ENCODE data around the gene SLIT1.

DNA sequence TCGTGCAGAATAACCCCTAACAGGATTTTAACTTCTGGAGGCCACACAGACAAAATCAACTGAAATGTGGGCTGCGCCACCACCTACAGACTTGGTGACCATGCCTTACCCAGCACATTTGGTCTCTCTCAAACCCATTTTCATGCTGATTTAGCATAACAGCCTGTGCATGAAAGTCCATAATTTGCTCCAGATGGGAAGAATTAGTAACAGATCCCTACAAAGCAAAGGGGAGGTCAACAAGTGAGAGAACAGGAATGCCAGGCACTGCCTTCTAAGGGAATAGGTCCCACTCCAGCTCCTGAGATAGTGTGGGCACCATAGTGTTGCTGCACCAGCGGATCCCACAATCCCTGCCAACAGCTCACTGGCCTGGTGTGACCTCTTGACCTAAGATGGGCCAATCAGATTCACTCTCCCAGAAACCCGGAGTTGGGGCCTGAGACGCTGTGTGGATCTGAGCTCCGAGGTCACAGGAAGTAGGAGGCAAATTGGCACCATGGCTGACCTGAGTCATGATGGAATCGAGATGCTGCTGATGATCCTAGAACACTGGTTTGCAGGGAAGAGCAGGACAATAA, 32.4 kb downstream of the SLIT1 start:
- no peak for TF ChIP-seq EZH2 (IDR thresholded peaks at IDR 0.05; ENCODE audit: low read depth, low read length, severe bottlenecking)
- TF ChIP-seq, protein P1, sequence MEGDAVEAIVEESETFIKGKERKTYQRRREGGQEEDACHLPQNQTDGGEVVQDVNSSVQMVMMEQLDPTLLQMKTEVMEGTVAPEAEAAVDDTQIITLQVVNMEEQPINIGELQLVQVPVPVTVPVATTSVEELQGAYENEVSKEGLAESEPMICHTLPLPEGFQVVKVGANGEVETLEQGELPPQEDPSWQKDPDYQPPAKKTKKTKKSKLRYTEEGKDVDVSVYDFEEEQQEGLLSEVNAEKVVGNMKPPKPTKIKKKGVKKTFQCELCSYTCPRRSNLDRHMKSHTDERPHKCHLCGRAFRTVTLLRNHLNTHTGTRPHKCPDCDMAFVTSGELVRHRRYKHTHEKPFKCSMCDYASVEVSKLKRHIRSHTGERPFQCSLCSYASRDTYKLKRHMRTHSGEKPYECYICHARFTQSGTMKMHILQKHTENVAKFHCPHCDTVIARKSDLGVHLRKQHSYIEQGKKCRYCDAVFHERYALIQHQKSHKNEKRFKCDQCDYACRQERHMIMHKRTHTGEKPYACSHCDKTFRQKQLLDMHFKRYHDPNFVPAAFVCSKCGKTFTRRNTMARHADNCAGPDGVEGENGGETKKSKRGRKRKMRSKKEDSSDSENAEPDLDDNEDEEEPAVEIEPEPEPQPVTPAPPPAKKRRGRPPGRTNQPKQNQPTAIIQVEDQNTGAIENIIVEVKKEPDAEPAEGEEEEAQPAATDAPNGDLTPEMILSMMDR (IDR thresholded peaks at IDR 0.05; ENCODE audit: control extremely low read depth in 1 of 3, insufficient read depth in 1 of 3, low read depth in 1 of 3, low read length in 3 of 3), result no peak
- no peak for TF ChIP-seq CREB1 (IDR thresholded peaks at IDR 0.05)
- no peak for TF ChIP-seq RNF2 (IDR thresholded peaks at IDR 0.05; ENCODE audit: borderline replicate concordance, low read depth, low read length, missing control alignments, poor library complexity, severe bottlenecking)
- no peak for TF ChIP-seq CHD1 (IDR thresholded peaks at IDR 0.05; ENCODE audit: low read depth, low read length)
- no peak for TF ChIP-seq TAF1 (IDR thresholded peaks at IDR 0.05; ENCODE audit: low read depth, low read length)
- no peak for TF ChIP-seq MAFK (IDR thresholded peaks at IDR 0.05; ENCODE audit: low read depth, low read length)
- no peak for TF ChIP-seq CHD2 (IDR thresholded peaks at IDR 0.05; ENCODE audit: low read length)
- TF ChIP-seq TBP (IDR thresholded peaks at IDR 0.05; ENCODE audit: low read depth, low read length), result no peak
- TF ChIP-seq HDAC2 (IDR thresholded peaks at IDR 0.05; ENCODE audit: borderline replicate concordance in 1 of 2, low read depth in 2 of 2, low read length in 2 of 2), result no peak
- no peak for TF ChIP-seq CEBPB (IDR thresholded peaks at IDR 0.05; ENCODE audit: low read depth, low read length)
- TF ChIP-seq POLR2A (IDR thresholded peaks at IDR 0.05; ENCODE audit: control extremely low read depth in 1 of 2, low read depth in 2 of 2, low read length in 2 of 2), result no peak
- TF ChIP-seq, protein P2, sequence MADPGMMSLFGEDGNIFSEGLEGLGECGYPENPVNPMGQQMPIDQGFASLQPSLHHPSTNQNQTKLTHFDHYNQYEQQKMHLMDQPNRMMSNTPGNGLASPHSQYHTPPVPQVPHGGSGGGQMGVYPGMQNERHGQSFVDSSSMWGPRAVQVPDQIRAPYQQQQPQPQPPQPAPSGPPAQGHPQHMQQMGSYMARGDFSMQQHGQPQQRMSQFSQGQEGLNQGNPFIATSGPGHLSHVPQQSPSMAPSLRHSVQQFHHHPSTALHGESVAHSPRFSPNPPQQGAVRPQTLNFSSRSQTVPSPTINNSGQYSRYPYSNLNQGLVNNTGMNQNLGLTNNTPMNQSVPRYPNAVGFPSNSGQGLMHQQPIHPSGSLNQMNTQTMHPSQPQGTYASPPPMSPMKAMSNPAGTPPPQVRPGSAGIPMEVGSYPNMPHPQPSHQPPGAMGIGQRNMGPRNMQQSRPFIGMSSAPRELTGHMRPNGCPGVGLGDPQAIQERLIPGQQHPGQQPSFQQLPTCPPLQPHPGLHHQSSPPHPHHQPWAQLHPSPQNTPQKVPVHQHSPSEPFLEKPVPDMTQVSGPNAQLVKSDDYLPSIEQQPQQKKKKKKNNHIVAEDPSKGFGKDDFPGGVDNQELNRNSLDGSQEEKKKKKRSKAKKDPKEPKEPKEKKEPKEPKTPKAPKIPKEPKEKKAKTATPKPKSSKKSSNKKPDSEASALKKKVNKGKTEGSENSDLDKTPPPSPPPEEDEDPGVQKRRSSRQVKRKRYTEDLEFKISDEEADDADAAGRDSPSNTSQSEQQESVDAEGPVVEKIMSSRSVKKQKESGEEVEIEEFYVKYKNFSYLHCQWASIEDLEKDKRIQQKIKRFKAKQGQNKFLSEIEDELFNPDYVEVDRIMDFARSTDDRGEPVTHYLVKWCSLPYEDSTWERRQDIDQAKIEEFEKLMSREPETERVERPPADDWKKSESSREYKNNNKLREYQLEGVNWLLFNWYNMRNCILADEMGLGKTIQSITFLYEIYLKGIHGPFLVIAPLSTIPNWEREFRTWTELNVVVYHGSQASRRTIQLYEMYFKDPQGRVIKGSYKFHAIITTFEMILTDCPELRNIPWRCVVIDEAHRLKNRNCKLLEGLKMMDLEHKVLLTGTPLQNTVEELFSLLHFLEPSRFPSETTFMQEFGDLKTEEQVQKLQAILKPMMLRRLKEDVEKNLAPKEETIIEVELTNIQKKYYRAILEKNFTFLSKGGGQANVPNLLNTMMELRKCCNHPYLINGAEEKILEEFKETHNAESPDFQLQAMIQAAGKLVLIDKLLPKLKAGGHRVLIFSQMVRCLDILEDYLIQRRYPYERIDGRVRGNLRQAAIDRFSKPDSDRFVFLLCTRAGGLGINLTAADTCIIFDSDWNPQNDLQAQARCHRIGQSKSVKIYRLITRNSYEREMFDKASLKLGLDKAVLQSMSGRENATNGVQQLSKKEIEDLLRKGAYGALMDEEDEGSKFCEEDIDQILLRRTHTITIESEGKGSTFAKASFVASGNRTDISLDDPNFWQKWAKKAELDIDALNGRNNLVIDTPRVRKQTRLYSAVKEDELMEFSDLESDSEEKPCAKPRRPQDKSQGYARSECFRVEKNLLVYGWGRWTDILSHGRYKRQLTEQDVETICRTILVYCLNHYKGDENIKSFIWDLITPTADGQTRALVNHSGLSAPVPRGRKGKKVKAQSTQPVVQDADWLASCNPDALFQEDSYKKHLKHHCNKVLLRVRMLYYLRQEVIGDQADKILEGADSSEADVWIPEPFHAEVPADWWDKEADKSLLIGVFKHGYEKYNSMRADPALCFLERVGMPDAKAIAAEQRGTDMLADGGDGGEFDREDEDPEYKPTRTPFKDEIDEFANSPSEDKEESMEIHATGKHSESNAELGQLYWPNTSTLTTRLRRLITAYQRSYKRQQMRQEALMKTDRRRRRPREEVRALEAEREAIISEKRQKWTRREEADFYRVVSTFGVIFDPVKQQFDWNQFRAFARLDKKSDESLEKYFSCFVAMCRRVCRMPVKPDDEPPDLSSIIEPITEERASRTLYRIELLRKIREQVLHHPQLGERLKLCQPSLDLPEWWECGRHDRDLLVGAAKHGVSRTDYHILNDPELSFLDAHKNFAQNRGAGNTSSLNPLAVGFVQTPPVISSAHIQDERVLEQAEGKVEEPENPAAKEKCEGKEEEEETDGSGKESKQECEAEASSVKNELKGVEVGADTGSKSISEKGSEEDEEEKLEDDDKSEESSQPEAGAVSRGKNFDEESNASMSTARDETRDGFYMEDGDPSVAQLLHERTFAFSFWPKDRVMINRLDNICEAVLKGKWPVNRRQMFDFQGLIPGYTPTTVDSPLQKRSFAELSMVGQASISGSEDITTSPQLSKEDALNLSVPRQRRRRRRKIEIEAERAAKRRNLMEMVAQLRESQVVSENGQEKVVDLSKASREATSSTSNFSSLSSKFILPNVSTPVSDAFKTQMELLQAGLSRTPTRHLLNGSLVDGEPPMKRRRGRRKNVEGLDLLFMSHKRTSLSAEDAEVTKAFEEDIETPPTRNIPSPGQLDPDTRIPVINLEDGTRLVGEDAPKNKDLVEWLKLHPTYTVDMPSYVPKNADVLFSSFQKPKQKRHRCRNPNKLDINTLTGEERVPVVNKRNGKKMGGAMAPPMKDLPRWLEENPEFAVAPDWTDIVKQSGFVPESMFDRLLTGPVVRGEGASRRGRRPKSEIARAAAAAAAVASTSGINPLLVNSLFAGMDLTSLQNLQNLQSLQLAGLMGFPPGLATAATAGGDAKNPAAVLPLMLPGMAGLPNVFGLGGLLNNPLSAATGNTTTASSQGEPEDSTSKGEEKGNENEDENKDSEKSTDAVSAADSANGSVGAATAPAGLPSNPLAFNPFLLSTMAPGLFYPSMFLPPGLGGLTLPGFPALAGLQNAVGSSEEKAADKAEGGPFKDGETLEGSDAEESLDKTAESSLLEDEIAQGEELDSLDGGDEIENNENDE (IDR thresholded peaks at IDR 0.05; ENCODE audit: insufficient replicate concordance, low read length), result no peak

All from H1 (cell line).